GDM1 (cell line): ENCODE results near the gene ZBTB20.

Experiments
- DNase-seq: peaks from one replicate; lab custom pipeline; 2025; lab: John Stamatoyannopoulos, UW

The ZBTB20 gene

DNA sequence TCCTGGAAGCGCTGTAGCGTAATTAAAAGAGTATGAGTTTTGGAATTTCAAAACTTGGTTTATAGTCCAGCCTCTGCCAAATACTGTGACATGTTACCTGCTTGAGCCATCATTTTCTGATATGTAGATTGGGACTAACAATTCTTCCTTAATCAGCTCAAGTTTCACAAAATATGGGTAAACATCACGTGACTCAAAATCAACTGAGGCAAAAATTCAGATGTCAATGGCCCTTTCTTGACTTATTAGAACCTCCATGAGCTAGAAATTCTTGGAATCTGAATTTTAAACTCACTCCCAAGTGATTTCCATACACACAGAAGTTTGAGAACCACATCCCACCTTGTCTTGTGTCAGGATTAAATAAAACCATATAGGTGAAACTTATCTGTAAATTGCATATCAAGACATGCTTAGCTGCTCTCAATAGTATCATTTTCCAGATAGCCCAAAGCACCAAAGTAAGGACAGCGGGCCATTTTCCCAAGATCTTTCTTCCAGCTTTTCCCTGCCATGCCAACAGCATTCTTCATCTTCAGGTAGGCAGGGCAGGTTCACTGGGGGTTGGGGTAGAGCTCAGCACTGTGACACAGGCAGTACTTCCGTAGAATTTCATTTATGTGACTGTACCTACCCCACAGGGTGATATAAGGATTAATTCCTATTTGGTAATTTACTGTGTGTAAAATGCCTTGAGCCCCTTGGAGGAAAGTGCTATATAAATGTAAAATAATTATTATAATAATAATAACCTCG lies 474.2 kb downstream of the ZBTB20 start:
- no peak for DNase-seq

DNA sequence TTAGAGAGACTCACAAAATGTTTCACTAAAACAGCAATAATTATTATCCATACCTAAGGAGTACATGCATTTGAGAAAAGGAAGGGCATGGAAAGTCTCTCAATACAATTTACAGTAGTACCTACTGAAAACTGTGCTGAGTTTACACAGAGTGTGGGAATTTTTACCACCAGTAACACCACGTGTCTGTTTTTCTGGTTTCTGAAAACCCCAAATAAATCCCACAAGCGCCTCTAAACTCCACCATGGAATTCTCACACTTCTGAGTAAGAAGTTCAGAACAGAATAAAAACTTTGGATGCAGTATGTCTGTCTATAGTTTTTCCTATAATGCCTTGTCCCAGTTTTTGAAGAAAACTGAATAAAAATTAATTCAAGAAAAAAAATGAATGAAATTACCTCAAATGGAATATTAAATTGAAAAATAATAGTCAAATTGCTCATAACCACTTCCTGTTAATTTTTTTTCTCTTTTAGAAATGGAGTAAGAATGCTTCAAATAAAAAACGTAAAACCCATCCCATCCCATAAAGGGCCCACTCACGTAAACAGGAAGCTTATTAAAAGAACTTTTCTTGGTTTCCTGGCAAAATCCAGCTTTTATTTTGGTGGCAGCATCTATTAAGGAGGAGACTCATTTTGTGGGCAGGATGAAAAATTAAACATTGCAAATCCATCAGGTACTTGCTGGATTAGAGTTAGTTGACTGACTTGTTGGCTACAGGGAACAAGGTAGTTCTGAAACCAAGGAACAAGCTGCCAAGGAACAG lies 475.2 kb downstream of the ZBTB20 start:
- DNase-seq, result no peak

DNA sequence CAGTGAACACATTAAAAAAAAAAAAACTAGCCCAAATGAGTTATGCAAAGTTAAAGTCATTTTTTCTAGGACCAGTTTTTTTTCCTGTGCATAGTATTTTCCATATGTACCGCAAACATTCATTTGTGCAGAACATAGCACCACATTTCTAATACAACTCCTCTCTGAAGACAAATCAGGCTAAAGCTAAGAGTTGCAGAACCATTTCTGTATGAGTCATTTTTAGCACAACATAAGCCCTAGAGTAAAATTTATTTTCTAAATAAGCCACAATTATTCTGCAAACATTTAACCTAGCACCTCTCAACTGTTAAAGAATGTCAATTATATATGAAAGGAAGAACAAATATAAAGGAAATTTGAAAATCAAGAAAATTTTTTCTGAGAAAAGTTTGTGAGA lies 477.5 kb downstream of the ZBTB20 start:
- no peak for DNase-seq

DNA sequence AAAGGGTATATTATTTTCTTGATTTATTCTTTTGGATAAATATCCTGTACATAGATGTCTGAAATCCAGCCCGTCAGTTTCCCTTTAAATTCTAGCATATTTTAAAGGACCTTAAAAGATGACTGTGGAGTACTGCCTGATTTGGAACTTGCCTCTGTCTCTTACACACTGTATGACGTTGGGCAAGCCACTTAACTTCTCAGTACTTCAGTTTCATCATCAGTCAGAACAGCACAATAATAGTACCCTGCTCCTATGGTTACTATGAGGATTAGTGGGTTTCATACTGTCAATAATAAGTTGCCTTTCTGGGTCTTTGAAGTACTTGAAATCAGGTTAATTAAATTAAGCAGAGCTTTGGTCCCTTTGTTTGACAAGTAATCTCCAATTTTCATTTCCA lies 479.0 kb downstream of the ZBTB20 start:
- no peak for DNase-seq

DNA sequence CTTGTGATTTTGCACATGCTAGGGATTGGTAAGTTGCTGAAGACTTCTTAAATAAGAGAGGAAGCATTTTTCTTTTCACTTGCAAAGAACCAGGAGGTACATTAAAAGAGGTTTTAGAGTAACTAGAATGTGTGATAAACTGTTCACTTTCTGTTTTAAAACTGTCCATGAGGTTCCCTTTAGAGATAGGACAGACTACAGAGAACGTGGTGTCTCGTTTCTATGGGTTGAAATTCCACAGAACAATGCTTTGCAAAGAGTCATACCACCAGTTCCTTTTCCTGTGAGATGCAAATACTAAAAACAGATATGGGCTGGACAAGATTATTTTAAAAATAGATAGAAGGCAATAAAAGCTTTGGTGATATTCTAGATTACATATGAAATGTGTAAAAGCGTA lies 480.5 kb downstream of the ZBTB20 start:
- DNase-seq, result no peak

DNA sequence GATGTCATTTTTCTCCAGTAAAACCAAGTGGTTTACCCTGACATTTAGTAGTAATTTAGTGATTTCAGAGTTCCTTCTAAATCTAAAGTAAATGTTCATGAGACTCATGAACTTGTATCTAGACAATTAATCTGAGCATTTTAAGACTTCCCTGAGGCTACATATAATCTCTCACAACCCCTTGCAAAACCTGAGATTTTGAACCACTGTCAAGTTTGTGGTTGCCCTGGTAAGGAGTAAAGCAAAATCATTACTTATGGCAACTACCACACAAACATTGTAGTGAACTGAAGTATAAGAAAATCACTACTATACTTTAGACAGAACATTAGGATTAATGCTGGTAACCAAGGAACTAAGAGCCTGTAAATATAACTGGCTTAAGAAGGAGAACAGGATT lies 483.1 kb downstream of the ZBTB20 start:
- DNase-seq, result no peak

DNA sequence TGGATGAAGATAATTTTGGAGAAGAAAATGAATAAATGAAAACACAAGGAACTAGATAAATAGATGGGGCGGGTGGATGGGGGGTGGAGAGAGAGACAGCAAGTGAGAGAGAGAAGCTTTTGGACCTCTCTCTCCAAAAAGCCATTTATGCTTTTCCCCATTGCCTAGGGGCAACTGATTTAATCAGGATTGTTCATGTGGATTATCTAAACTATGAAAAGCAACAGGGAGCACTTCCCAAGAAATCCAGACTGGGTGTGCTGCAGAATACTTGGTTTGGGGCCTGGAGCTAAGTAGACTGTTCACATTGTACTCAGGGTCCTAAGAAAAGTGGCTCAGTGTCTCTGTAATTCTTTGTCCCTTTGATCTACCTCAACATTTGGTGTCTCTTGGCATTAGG lies 486.3 kb downstream of the ZBTB20 start:
- no peak for DNase-seq

DNA sequence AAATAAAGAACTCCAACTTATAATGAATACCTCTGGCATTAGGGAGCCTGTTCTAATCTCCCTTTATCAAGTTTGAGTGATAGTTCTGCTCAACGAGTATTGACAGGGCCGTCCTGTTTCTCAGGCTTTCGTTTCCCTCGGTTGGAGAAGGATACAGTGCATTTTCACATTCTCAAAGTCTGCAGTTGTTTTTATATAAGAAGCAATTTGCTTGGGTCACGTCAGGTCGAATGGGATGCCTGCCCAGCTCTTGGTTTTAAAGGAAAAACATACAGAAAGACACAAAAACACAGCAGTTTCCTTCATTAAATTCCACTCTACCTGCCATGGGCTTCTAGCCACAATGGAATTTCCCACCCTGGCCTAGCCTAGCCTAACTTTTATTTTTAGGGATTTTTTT lies 487.0 kb downstream of the ZBTB20 start:
- no peak for DNase-seq

DNA sequence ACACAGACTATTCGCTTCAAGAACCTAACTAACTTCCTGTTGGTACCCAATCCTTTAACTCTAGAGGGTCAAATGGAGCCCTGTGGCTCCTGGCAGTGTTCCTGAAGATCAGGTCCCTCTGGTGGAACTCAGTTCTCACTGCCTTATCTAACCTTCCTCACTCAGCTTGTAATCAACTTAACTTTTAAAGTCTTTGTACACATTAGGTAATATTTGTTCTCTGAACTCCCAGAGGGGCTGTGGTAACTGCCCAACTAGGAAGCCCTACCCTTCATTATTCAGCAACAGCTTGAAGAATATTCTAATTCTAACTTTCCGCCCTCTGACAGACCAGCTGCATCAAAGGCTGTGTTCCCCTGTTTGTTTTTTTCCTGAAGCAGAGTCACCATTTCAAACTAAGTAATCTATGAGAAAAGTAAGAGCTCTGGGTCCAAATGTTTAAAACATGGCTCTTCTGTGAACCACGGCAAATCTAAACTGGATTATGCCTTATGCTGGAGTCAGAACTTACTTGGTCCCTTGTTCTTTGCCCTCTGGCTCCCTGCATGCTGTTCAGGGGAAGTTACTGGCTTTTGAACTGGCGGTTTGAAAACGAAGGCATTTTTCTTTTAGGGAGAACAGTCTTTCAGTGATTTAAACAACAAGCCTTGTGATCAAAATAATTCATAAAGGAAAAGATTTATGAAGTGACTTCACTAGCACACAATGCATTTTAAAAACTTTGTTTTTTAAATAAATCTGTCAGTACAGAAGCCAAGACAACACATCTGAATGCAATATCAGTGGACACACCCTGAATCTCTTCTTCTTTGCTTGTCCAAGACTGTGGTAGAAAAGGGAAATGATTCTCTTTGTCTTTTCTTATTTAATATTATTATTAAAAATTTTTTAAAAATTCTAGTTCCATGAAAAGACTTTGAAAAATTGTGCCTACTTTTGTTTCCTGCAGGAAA lies 487.7 kb downstream of the ZBTB20 start:
- DNase-seq, result no peak

DNA sequence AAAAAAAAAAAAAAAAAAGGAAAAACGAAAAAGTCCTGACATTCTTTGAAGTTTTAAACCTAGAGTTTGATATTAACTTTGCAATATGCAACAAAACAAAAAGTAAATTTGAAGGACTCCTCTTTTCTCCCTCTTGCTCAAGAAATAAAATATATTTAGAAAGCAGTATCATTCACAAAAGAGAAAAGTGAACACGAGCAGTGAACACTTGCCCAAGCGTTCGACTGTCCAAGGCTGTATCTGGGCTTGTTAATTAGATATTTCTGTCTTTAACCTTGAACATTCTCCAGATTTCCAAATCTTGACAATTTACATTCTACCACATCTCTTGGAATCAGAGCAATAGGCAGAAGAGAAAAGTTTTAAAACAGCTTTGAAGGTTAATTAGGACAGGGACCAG lies 495.5 kb downstream of the ZBTB20 start:
- DNase-seq, result no peak

DNA sequence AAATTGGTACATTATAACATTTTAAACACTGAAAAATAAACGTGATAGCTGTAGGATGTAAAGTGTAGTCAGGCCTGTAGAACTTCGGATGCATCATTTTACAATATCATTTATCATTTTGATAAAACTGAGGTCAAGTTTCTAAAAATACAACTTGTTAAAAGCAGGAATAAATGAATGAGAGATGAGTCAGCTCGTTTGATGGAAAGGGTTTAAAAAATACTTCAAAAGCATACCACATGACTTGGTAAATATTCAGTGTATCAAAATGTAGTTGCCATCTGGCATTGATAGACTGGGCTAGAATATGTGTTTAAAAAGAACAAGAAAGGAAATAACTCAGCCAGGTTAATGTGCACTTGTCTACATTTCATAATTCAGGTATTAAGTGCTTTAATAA lies 496.3 kb downstream of the ZBTB20 start:
- no peak for DNase-seq

DNA sequence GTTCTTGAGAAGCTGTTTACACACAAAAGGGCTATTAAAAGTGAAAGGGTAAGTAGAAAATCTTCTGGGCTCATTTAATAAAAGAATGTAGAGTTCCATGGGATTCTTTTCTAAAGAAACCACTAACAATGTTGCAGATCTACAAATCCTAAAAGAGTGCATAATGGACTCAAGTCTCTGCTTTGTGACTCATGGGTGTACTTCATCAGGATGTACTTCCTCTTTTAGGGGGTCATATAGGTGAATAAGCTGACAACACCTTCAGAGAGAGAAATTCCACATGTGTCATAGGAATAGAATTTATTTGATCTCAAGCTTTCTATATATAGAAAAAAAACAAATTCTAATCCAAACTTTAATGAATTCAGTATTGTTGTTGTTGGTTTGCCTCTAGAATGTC lies 497.8 kb downstream of the ZBTB20 start:
- no peak for DNase-seq

DNA sequence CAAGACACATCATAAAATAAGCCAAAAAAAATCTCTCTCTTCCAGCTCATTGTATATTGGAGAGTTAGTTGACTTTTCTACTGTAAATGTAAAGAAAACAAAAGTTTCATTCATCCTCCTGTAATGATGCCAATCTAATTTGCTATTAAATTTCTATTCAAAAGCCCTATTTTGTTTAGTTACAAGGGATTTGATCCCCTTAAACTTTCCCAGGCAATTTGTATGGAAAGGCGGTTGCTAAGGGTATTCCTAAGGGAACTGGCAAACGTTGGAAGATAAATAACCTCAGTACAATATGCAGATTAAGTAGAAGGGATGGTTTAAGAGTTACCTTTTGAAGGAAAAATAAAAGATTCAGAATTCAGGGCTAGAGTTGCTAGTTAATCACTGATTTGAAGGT lies 500.6 kb downstream of the ZBTB20 start:
- DNase-seq, result no peak

DNA sequence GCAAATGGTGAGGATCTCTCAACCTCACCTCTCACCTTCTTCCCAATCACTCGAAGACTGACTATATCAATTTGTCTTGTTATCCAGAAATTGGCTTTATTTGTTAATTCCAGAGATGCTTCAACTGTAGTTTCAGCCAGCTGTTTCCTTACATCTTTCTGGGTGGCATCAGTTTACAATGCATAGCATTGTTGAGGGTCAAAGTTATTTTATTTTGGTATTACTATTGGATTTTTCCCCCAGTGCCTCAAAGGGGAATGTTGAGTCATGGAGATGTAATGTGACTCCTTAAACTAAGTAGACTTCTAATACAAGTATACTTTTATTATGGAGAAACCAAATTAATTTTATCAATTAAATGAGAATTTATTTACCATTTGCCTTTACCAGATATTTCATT lies 501.7 kb downstream of the ZBTB20 start:
- no peak for DNase-seq

DNA sequence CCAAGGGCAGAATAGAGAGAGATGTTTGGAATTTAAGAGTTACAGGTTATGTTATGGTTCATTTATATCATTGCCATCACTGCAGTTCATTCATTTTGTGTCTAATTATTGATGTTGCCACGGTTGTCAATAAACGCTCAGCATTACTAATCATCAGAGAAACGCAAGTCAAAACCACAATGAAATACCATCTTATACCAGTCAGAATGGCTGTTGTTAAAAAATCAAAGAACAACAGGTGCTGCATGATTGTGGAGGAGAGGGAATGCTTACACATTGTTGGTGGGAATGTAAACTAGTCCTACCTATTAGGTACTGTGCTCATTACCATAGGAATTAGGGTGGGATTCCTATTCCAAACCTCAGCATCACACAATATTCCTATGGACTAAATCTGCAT lies 502.7 kb downstream of the ZBTB20 start:
- no peak for DNase-seq

DNA sequence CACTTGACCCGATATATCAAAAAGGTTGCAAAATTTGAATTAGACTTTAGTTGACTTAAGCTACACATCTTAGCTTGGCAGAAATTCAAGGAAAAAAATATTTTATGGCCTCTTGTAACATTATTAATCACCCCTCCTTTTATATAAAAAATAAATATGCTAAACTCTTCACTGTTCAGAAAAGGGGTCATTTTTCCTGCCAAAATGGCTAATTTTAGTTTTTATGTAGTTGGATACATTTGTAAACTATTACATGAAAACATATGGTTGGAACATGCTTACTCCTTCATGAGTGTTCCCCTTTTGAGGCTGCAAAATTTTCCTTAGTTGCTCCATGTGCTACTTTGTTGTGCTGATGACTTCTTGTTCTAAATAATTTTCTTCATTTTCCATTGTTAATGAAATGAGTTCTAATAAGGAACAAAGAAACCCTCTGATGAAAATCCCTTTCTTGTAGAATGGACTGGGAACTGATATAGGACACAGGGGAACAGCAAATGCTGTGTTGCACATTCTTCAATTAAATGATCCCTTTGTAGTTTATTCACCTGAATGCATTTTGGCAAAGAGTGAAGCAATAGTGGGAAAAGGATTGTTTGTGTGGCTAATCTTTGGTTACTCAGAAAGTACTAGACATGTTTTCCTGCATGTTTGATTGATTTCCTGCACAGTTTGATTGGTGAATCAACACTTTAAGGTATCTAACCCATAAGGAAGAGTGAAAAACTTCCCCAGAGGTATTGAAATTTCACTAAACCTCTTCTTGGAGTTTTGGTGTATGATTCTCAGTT lies 503.9 kb downstream of the ZBTB20 start:
- no peak for DNase-seq

DNA sequence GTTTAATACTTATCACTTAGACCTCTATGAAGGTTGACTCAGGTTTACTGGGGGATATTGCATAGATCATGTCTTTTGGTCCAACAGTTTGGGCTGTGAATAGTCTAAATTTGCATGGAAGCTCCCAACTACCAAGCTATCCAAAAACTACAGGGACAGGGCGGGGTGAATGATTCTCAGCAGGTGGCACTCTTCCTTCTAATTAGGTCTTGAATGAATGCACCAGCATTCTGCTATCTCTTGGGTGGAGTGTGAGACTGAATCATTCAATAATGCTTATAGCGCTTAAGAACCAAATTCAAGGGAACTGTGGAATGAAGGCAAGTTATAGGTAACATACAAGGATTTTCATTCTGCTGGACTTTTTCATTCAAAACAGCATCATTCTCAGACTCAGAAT lies 507.0 kb downstream of the ZBTB20 start:
- DNase-seq, result no peak

DNA sequence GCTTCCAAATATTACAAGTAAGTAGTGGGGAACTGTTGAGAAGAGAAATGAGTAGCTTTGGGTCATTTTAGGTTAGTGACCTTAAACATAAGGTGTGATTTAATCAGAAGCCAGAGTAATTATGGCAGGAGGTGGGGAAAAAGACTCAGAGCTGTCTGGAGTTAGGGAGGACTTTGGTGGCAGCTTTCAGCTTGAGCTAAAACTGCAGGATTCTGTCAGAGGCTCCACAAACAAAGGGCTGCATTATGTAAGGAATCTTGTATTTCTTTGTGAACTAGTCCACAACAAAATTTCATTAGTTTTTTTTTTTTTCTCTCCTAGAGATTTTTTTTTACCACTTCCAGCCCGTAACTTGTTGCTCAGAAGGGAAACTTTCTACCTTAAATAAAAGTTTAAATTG lies 507.9 kb downstream of the ZBTB20 start:
- DNase-seq, result no peak

DNA sequence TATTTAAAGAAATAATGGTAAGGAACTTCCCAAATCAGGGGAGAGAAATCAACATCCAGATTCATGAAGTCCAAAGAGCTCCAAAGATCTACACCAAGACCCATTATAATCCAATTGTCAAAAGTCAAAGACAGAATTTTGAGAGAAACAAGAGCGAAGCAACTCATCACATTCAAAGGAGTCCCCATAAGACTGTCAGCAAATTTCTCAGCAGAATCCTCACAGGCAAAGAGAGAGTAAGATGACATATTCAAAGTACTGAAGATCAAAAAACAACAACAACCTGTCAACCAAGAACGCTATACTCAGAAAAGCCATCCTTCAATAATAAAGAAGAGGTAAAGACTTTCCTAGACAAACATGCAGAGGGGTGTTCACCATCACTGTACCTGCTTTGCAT lies 511.2 kb downstream of the ZBTB20 start:
- no peak for DNase-seq

DNA sequence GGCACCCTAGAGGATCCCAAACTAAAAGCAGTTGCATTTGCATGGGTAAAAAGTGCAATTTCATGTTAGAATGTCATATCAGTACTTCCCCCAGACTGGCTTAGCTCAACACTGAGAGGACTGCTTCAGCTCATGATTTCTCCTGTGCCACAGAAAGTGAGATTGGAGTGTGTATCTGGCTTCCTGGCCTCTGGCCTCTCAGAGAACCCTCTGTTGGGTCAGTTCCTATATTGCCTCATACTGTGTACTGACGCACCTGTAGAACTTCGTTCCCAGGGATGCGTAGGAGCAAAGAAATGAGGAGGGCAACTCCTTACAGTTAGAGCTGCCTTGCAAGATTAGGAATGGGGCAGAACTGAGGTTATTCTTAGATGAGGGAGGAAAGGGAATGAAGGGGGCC lies 512.5 kb downstream of the ZBTB20 start:
- no peak for DNase-seq

DNA sequence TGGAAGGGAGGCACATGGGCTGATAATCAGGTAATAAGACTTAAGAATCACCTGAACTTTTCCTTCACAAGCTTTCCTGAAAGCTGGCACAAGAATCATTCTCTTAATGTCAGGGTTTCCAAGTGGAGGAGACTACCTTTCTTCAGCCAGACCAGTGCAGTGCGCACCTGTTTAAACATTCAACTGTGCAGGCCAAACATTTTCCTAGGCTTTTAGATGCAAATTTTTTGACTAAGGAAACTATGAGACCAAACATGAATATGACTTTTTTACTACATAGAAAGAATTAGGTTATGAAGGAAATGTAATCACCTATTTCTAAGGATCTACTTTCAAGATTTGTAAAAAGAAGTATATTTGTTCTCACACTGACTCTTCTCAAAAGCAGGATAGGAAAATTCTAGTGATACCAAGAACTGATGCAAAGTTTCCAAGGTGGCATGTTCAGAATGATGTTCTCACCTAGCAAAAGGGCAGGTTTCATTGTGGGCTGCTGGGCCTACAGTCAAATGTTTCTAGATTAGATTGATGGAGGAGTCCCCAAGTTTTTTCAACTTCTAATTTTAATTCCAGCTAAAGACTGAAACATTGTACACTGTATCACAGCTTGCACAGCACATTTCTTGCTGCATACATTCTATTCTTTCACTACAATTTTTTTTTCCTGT lies 514.2 kb downstream of the ZBTB20 start:
- no peak for DNase-seq
